CD8-positive, alpha-beta memory T cell (primary cell): ENCODE data around the gene B3GALT5. TPM values are rescaled to one million over a fixed set of nuclear protein-coding genes. Genes with fewer than 3 reads are reported as not detected.

Experiments used
- CTCF ChIA-PET: fragments of 350-600 bp; sonication (Branson Sonifier 250); formaldehyde crosslinking; loops from one replicate; lab custom pipeline; 2021; ENCODE audit warnings: antibody characterized with exemption; lab: Charles Lee
- POLR2A ChIA-PET: fragments of 350-600 bp; sonication (Branson Sonifier 250); formaldehyde crosslinking; loops from one replicate; lab custom pipeline; 2021; ENCODE audit warnings: antibody characterized with exemption; lab: Charles Lee
- DNase-seq, 5 donors: peaks; one replicate each; pipeline versions ENCODE4 v3.0.0 to v3.0.0-alpha.2; 2020 to 2022; ENCODE audit warnings: mixed read lengths in 1 of 5
- H3K27ac ChIP-seq: one replicate; pipeline ENCODE4 v1.7.0; 2013; ENCODE audit warnings: low read depth, mild to moderate bottlenecking, low read length, moderate library complexity
- H3K27me3 ChIP-seq: 2 replicates; pipeline ENCODE4 v1.7.0; 2013; ENCODE audit warnings: low read length, mild to moderate bottlenecking; ENCODE audit not compliant: insufficient read depth, poor library complexity, severe bottlenecking
- H3K36me3 ChIP-seq: 2 replicates; pipeline ENCODE4 v1.7.0; 2013; ENCODE audit warnings: mild to moderate bottlenecking, low read length, moderate library complexity; ENCODE audit not compliant: insufficient read depth
- H3K4me1 ChIP-seq: 2 replicates; pipeline ENCODE4 v1.7.0; 2013; ENCODE audit warnings: mild to moderate bottlenecking, low read length, moderate library complexity; ENCODE audit not compliant: insufficient read depth
- H3K4me3 ChIP-seq: 2 replicates; pipeline ENCODE4 v1.7.0; 2013; ENCODE audit warnings: mild to moderate bottlenecking, low read length
- H3K9me3 ChIP-seq: 2 replicates; pipeline ENCODE4 v1.7.0; 2013; ENCODE audit warnings: mild to moderate bottlenecking, low read length
- H3K27ac Mint-ChIP-seq, 8 donors: one replicate each; pipeline ENCODE4 v1.8.0; 2020 to 2021; ENCODE audit warnings: mixed read lengths in 8 of 8, mild to moderate bottlenecking in 6 of 8, inconsistent platforms in 3 of 8, moderate library complexity in 3 of 8
- H3K27me3 Mint-ChIP-seq, 2 donors: one replicate each; pipeline ENCODE4 v1.8.0; 2020 to 2021; ENCODE audit warnings: mixed read lengths in 2 of 2, mild to moderate bottlenecking in 1 of 2, moderate library complexity in 1 of 2
- H3K36me3 Mint-ChIP-seq, 3 donors: one replicate each; pipeline ENCODE4 v1.8.0; 2020 to 2021; ENCODE audit warnings: mixed read lengths in 3 of 3, inconsistent platforms in 1 of 3, mild to moderate bottlenecking in 1 of 3
- H3K4me1 Mint-ChIP-seq, 3 donors: one replicate each; pipeline ENCODE4 v1.8.0; 2020 to 2021; ENCODE audit warnings: mixed read lengths in 3 of 3, inconsistent platforms in 1 of 3, mild to moderate bottlenecking in 1 of 3
- H3K4me3 Mint-ChIP-seq, 7 donors: one replicate each; pipeline ENCODE4 v1.8.0; 2020 to 2021; ENCODE audit warnings: mixed read lengths in 7 of 7, mild to moderate bottlenecking in 6 of 7, moderate library complexity in 4 of 7, inconsistent platforms in 2 of 7
- H3K9me3 Mint-ChIP-seq, 5 donors: one replicate each; pipeline ENCODE4 v1.8.0; 2020 to 2022; ENCODE audit warnings: mixed read lengths in 5 of 5, mild to moderate bottlenecking in 3 of 5, moderate library complexity in 2 of 5, inconsistent platforms in 1 of 5
- polyA plus RNA-seq: library from polyadenylated mRNA; unstranded; fragments of 300-500 nt; fragmentation: Illumina TruSeq; gene quantifications from one replicate; pipeline ENCODE4 v1.2.3, GENCODE V29; 2021
- total RNA-seq, 2 experiments: library from RNA; stranded (reverse); gene quantifications; one replicate each; pipeline ENCODE4 v1.2.3, GENCODE V29; 2021

The B3GALT5 gene
- total and polyA plus RNA-seq, 3 experiments from 2014 or later = not detected

DNA sequence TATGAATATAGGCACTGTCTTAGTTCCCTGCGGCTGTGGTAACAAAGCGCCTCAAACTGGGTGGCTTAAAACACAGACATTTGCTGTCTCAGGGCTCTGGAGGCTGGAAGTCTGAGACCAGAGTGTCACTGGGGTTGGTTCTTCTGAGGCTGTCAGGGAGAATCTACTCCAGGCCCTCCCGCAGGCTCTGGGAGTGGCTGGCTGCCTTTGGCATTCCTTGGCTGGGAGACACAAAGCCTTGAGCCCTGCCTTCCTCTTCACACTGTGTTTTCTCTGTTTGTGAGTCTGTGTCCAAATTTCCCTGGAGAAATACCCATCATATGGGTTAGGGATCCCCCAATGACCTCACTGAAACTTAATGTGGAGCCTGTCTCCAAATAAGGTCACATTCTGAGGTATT is 38.5 kb downstream of the B3GALT5 start:
- H3K4me1 ChIP-seq = no peaks in the 10 kb centered on the region
- Mint-ChIP-seq H3K4me1 (no peaks in the 10 kb centered on the region), H3K36me3 (peaks cover 0 to 6% (median 0%) of the 10 kb centered on the region in 3 donors), H3K9me3 (peaks cover 14 to 28% (median 22%) of the 10 kb centered on the region in 5 donors), H3K27me3 (peaks cover 0 to 6% of the 10 kb centered on the region in 2 donors), H3K4me3 (no peak overlapping the region), H3K27ac (no peak overlapping the region)
- ChIA-PET POLR2A (no interaction called here), CTCF (no interaction called here)
- H3K27me3 ChIP-seq = no peaks in the 10 kb centered on the region
- H3K27ac ChIP-seq = no peak overlapping the region
- no peak for DNase-seq
- H3K9me3 ChIP-seq = no peaks in the 10 kb centered on the region
- no peak overlapping the region for H3K4me3 ChIP-seq
- no peaks in the 10 kb centered on the region for H3K36me3 ChIP-seq

DNA sequence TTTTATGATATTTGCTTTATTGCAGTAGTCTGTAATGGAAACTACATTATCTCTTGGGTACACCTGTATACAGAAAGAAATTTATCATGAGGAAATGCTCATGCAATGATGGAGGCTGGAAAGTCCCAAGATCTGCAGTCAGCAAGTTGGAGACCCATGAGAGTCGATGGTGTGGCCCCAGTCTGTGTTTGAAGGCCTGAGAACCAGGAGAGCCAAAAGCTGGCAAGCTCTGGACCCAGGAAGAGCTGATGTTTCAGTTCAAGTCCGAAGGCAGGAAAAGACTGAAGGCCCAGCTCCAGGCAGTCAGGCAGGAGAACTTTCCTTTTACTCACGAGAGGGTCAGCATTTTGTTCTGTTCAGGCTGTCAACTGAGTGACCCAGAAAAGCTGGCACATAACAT is 42.2 kb downstream of the B3GALT5 start:
- Histone ChIP-seq H3K4me3 (no peak overlapping the region), H3K9me3 (no peaks in the 10 kb centered on the region), H3K4me1 (no peaks in the 10 kb centered on the region), H3K27me3 (no peaks in the 10 kb centered on the region), H3K27ac (no peak overlapping the region), H3K36me3 (no peaks in the 10 kb centered on the region)
- POLR2A ChIA-PET = no interaction called here
- Mint-ChIP-seq H3K36me3 (peaks cover 0 to 6% (median 0%) of the 10 kb centered on the region in 3 donors), H3K4me3 (no peak overlapping the region), H3K27me3 (peaks cover 0 to 6% of the 10 kb centered on the region in 2 donors), H3K9me3 (peaks cover 14 to 26% (median 20%) of the 10 kb centered on the region in 5 donors), H3K27ac (no peak overlapping the region), H3K4me1 (no peaks in the 10 kb centered on the region)
- no peak for DNase-seq
- CTCF ChIA-PET = interaction anchor here (1.6 kb wide), 1 partner anchor 10 kb away, joined by 3 read pairs; no protein-coding TSS in a partner anchor

DNA sequence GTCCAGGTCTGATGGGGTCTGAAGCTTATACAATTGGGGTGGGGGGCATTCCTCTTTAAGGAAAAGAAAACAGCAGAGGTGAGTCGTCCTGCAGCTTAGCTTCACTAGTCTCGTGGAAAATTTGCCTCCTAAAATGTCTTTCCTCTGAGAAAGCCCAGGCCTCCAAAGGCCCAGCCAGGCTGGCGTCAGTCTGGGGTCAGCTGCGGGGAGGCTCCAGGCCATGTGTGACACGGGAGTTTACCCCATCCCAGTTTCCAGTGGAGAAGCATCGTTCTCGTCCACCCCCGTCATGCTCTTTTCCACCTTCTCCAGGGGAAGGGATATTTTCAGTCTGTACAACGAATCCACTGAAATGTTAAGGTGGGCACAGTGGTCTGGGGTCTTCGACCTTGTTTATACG is 42.8 kb downstream of the B3GALT5 start:
- DNase-seq = no peak
- Mint-ChIP-seq H3K36me3 (peaks cover 0 to 6% (median 0%) of the 10 kb centered on the region in 3 donors), H3K4me3 (peak overlapping the region in 1 of 7 donors; percentile 56), H3K4me1 (no peaks in the 10 kb centered on the region), H3K27me3 (peaks cover 0 to 6% of the 10 kb centered on the region in 2 donors), H3K27ac (no peak overlapping the region), H3K9me3 (peaks cover 14 to 26% (median 20%) of the 10 kb centered on the region in 5 donors)
- H3K4me3 ChIP-seq = no peak overlapping the region
- H3K27me3 ChIP-seq = no peaks in the 10 kb centered on the region
- POLR2A ChIA-PET = no interaction called here
- H3K9me3 ChIP-seq = no peaks in the 10 kb centered on the region
- H3K36me3 ChIP-seq = no peaks in the 10 kb centered on the region
- CTCF ChIA-PET = no interaction called here
- H3K4me1 ChIP-seq = no peaks in the 10 kb centered on the region
- H3K27ac ChIP-seq = no peak overlapping the region

DNA sequence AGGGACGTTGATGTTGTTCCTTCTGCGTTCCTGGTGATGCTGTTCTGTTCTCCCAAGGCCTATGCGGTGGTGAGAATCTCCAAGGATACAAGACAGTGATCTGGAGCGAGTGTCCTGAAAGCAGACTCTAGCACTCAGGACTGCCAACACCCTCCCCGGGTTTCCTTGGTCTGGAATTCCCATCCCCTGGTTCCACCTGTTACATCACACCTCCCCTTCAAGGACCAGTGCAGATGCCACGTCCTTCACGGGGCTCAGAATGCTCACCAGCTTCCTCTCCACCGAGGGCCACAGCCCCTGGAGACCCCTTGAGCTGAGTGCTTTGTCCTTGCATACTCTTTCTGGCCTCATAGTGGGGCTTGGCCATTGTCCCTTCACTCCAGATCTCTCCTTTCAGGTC is 43.5 kb downstream of the B3GALT5 start:
- no peak overlapping the region for H3K4me3 ChIP-seq

DNA sequence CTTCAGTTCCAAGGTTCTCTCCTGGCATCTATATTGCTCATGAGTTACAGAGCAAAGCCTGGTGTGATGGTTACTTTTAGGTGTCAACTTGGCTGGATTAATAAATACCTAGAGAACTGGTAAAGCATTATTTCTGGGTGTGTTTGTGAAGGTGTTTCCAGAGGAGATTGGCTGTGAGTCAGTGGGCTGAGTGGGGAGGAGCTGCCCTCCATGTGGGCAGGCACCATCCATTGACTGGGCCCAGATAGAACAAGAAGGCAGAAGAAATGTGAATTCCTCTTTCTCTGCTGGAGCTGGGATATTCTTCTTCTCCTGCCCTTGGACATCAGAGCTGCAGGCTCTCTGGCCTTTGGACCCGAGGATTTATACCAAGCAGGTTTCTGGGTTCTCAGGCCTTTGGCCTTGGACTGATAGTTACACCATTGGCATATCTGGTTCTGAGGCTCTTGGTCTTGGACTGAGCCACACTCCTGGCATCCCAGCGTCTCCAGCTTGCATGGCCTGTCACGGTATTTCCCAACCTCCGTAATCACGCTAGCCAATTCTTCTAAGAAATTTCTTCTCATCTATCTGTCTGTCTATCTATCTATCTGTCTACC is 44.5 kb downstream of the B3GALT5 start:
- H3K27me3 ChIP-seq = no peaks in the 10 kb centered on the region
- POLR2A ChIA-PET = no interaction called here
- DNase-seq = no peak
- no peaks in the 10 kb centered on the region for H3K9me3 ChIP-seq
- Mint-ChIP-seq H3K4me1 (no peaks in the 10 kb centered on the region), H3K27ac (no peak overlapping the region), H3K4me3 (no peak overlapping the region), H3K36me3 (peaks cover 0 to 6% (median 0%) of the 10 kb centered on the region in 3 donors), H3K9me3 (peaks cover 13 to 21% (median 17%) of the 10 kb centered on the region in 5 donors), H3K27me3 (peaks cover 0 to 4% of the 10 kb centered on the region in 2 donors)
- no peak overlapping the region for H3K27ac ChIP-seq
- no peak overlapping the region for H3K4me3 ChIP-seq
- CTCF ChIA-PET = no interaction called here
- no peaks in the 10 kb centered on the region for H3K36me3 ChIP-seq
- H3K4me1 ChIP-seq = no peaks in the 10 kb centered on the region

More for the DNA sequence above, 43.5 kb downstream of the B3GALT5 start:
- Mint-ChIP-seq H3K36me3 (peaks cover 0 to 6% (median 0%) of the 10 kb centered on the region in 3 donors), H3K27me3 (peaks cover 0 to 6% of the 10 kb centered on the region in 2 donors), H3K9me3 (peaks cover 14 to 26% (median 20%) of the 10 kb centered on the region in 5 donors), H3K4me3 (no peak overlapping the region), H3K27ac (no peak overlapping the region), H3K4me1 (no peaks in the 10 kb centered on the region)
- ChIA-PET POLR2A (no interaction called here), CTCF (no interaction called here)
- H3K36me3 ChIP-seq = no peaks in the 10 kb centered on the region
- no peaks in the 10 kb centered on the region for H3K9me3 ChIP-seq
- no peaks in the 10 kb centered on the region for H3K4me1 ChIP-seq
- no peak overlapping the region for H3K27ac ChIP-seq
- no peak for DNase-seq
- no peaks in the 10 kb centered on the region for H3K27me3 ChIP-seq

DNA sequence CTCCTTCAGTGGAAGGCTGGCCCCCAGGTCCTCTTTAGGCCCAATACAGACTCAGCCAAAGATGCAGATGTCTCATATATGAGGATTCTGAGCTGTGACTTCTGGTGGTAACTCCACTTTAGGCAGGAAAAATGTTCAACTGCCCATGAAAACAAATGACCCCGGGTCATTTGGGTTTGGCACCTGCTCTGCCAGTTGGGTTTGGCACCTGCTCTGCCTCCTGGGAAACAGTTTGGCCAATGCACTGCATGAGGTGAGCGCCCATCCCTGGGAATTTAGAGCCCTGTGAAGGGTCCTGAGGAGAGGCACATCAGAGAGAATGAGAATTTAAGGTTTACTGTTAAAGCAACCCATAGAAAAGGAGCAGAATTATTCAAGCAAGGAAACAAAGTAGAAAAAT is 45.3 kb downstream of the B3GALT5 start:
- peaks cover 11 to 19% (median 14%) of the 10 kb centered on the region in 5 donors for H3K9me3 Mint-ChIP-seq
- Histone ChIP-seq H3K4me3 (no peak overlapping the region), H3K27me3 (no peaks in the 10 kb centered on the region), H3K27ac (no peak overlapping the region), H3K36me3 (no peaks in the 10 kb centered on the region), H3K4me1 (no peaks in the 10 kb centered on the region), H3K9me3 (no peaks in the 10 kb centered on the region)
- peaks cover 0 to 6% (median 0%) of the 10 kb centered on the region in 3 donors for H3K36me3 Mint-ChIP-seq
- peaks cover 0 to 4% of the 10 kb centered on the region in 2 donors for H3K27me3 Mint-ChIP-seq
- CTCF ChIA-PET = no interaction called here
- no peaks in the 10 kb centered on the region for H3K4me1 Mint-ChIP-seq
- POLR2A ChIA-PET = no interaction called here
- peak overlapping the region in 1 of 7 donors; percentile 42 for H3K4me3 Mint-ChIP-seq
- DNase-seq = no peak
- no peak overlapping the region for H3K27ac Mint-ChIP-seq

DNA sequence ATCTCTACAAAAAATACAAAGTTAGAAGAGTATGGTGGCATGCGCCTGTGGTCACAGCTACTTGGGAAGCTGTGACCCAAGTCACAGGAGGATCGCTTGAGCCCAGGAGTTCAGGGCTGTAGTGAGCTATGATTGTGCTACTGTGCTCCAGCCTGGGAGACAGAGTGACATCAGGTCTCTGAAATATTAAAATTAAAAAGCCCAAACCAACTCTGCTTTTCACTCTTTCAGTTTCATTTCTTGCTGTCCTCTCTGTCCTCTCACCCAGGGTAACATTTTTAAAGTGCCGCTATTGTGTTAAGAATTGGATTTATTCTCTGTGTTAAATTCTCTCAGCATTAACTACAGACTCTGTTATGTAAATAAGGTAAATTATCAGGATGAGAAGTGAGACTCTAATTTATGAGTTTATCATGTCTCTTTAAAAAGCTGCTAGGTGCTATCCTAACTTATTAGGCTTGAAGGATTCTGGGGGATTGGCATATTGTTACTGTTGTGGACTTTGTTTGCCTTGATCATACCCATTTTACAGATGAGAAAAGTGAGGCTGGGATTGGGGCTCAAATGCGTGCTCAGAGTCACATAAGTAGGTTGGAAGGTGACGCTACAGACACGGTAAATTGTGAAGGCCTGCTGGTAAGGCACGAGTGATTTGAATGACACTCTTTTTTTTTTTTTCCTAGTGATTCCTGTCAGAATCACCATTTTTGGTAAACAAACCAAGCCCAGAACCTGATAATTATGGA is 46.5 kb downstream of the B3GALT5 start:
- ChIA-PET CTCF (no interaction called here), POLR2A (no interaction called here)
- Histone ChIP-seq H3K27ac (no peak overlapping the region), H3K4me3 (no peak overlapping the region), H3K9me3 (no peaks in the 10 kb centered on the region), H3K27me3 (no peaks in the 10 kb centered on the region), H3K4me1 (no peaks in the 10 kb centered on the region), H3K36me3 (no peaks in the 10 kb centered on the region)
- Mint-ChIP-seq H3K27me3 (peaks cover 0 to 4% of the 10 kb centered on the region in 2 donors), H3K4me1 (no peaks in the 10 kb centered on the region), H3K9me3 (peaks cover 0 to 10% (median 4%) of the 10 kb centered on the region in 5 donors), H3K4me3 (no peak overlapping the region), H3K36me3 (peaks cover 0 to 6% (median 0%) of the 10 kb centered on the region in 3 donors), H3K27ac (no peak overlapping the region)
- no peak for DNase-seq
